MM.1S (cell line): ENCODE results near the gene BET1L.

ENCODE experiments used
- DNase-seq: peaks from one replicate; pipeline ENCODE4 v3.0.0-alpha.2; 2015
- H2AFZ ChIP-seq: fragments of 300-600 bp; sonication (generic); 2 replicates; pipeline ENCODE4 v1.6.0; 2016; ENCODE audit warnings: antibody characterized with exemption, low read length
- H3F3A ChIP-seq: fragments of 300-600 bp; sonication (generic); 2 replicates; pipeline ENCODE4 v1.6.1; 2016; ENCODE audit warnings: mild to moderate bottlenecking, antibody characterized with exemption, low read length, moderate library complexity, mixed read lengths; ENCODE audit not compliant: insufficient read depth
- H3K27ac ChIP-seq: fragments of 300-600 bp; sonication (generic); 2 replicates; pipeline ENCODE4 v1.5.1; 2016; ENCODE audit warnings: mild to moderate bottlenecking, low read length
- H3K27me3 ChIP-seq: fragments of 300-600 bp; sonication (generic); replicated peaks from 2 replicates; pipeline ENCODE4 v1.6.0; 2016; ENCODE audit warnings: low read length; ENCODE audit not compliant: insufficient read depth
- H3K36me3 ChIP-seq: fragments of 300-600 bp; sonication (generic); replicated peaks from 2 replicates; pipeline ENCODE4 v1.6.1; 2016; ENCODE audit warnings: mild to moderate bottlenecking, low read length, mixed read lengths; ENCODE audit not compliant: insufficient read depth
- H3K4me1 ChIP-seq: fragments of 300-600 bp; sonication (generic); 2 replicates; pipeline ENCODE4 v1.6.1; 2016; ENCODE audit warnings: low read length, mixed read lengths
- H3K4me2 ChIP-seq: fragments of 300-600 bp; sonication (generic); 2 replicates; pipeline ENCODE4 v1.6.0; 2016; ENCODE audit warnings: low read depth, low read length
- H3K4me3 ChIP-seq: fragments of 300-600 bp; sonication (generic); 2 replicates; pipeline ENCODE4 v1.5.1; 2016; ENCODE audit warnings: low read length, mixed read lengths
- H3K79me2 ChIP-seq: fragments of 300-600 bp; sonication (generic); 2 replicates; pipeline ENCODE4 v1.6.1; 2016; ENCODE audit warnings: mixed run types, low read length, mixed read lengths
- H3K9ac ChIP-seq: fragments of 300-600 bp; sonication (generic); 2 replicates; pipeline ENCODE4 v1.6.1; 2016; ENCODE audit warnings: low read length, mixed read lengths
- H3K9me2 ChIP-seq: fragments of 300-600 bp; sonication (generic); replicated peaks from 2 replicates; pipeline ENCODE4 v1.6.1; 2016; ENCODE audit warnings: mild to moderate bottlenecking, low read length, mixed read lengths; ENCODE audit not compliant: insufficient read depth
- H3K9me3 ChIP-seq: fragments of 300-600 bp; sonication (generic); replicated peaks from 2 replicates; pipeline ENCODE4 v1.6.1; 2016; ENCODE audit warnings: mild to moderate bottlenecking, low read length, mixed read lengths; ENCODE audit not compliant: insufficient read depth
- H4K20me1 ChIP-seq: fragments of 300-600 bp; sonication (generic); 2 replicates; pipeline ENCODE4 v1.6.1; 2016; ENCODE audit warnings: mild to moderate bottlenecking, low read length, moderate library complexity, mixed read lengths; ENCODE audit not compliant: insufficient read depth
- CTCF ChIP-seq: fragments of 300-600 bp; sonication (generic); IDR thresholded peaks from 2 replicates; pipeline ENCODE4 v1.5.1; 2016; ENCODE audit warnings: antibody characterized with exemption, low read length, mixed read lengths
- EZH2 ChIP-seq: fragments of 300-600 bp; sonication (generic); optimal IDR thresholded peaks from 2 replicates; pipeline ENCODE3; 2017; ENCODE audit warnings: low read depth, mild to moderate bottlenecking, antibody characterized with exemption, low read length, mixed read lengths
- EZH2phosphoT487 ChIP-seq: fragments of 300-600 bp; sonication (generic); IDR thresholded peaks from 2 replicates; pipeline ENCODE4 v1.6.1; 2018; ENCODE audit warnings: antibody characterized with exemption, low read length

Gene BET1L

GRCh38 chr11:199782-200181, 7.4 kb downstream of the BET1L start:
- Histone ChIP-seq H3F3A (no peaks in the 10 kb centered on the region), H4K20me1 (no peaks in the 10 kb centered on the region; the same call in 1 of the 2 replicates), H3K36me3 (no peaks in the 10 kb centered on the region), H3K4me2 (no peak overlapping the region), H3K27me3 (no peaks in the 10 kb centered on the region), H3K4me1 (no peaks in the 10 kb centered on the region), H3K9me3 (no peaks in the 10 kb centered on the region), H2AFZ (no peak overlapping the region), H3K79me2 (peaks cover 2% of the 10 kb centered on the region; the same call in 1 of the 2 replicates), H3K27ac (no peak overlapping the region), H3K9ac (no peak overlapping the region), H3K9me2 (no peaks in the 10 kb centered on the region), H3K4me3 (no peak overlapping the region)
- TF ChIP-seq EZH2, result no peak
- no peak for DNase-seq

- H3F3A ChIP-seq, result no peaks in the 10 kb centered on the region
- no peaks in the 10 kb centered on the region for H3K9me2 ChIP-seq
- no peaks in the 10 kb centered on the region for H3K36me3 ChIP-seq
- no peaks in the 10 kb centered on the region; the same call in 1 of the 2 replicates for H4K20me1 ChIP-seq
- no peak for DNase-seq
- no peaks in the 10 kb centered on the region for H3K79me2 ChIP-seq
- no peaks in the 10 kb centered on the region for H3K27me3 ChIP-seq
- TF ChIP-seq EZH2phosphoT487, result no peak
- TF ChIP-seq CTCF, result no peak
- no peak for TF ChIP-seq EZH2
- no peak overlapping the region for H3K4me2 ChIP-seq
- H2AFZ ChIP-seq, result no peak overlapping the region
- H3K27ac ChIP-seq, result no peak overlapping the region
- no peak overlapping the region for H3K4me3 ChIP-seq
- no peaks in the 10 kb centered on the region for H3K4me1 ChIP-seq
- H3K9ac ChIP-seq, result no peak overlapping the region
- H3K9me3 ChIP-seq, result no peaks in the 10 kb centered on the region
These were observed 8.1 kb downstream of the BET1L start for GRCh38 chr11:199004-199581.

DNA sequence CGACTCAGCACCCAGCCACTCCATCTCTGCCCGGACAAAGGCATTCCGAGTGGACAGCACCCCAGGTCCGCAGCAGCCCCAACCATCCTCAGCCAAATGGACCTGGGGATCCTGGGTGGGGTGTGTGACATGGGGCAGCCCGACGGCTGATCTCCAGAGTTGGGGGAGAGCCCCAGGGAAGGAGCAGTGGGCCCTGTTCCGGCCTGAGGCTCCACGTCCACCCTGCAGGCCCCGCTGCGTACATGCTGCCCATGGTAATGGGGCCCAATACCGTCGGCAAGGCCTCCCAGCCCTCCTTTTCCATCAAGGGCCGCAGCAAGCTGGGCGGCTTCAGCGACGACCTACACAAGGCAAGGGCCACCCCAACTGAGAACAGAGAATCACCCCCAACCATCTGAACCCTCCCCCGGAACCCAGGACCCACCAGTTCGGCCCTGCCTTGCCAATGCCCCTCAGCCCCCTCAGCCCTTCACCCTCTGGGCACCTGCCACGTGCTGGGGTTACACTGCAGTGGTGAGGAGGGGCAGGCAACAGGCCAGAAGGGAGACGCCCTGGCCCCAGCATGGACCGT, 8.9 kb downstream of the BET1L start:
- TF ChIP-seq CTCF (no peak), EZH2 (no peak), EZH2phosphoT487 (no peak)
- Histone ChIP-seq H3K4me1 (no peaks in the 10 kb centered on the region), H3K4me2 (no peak overlapping the region), H4K20me1 (no peaks in the 10 kb centered on the region), H3K9me3 (no peaks in the 10 kb centered on the region), H2AFZ (no peak overlapping the region), H3K4me3 (no peak overlapping the region), H3K27ac (no peak overlapping the region), H3K27me3 (no peaks in the 10 kb centered on the region; the same call in 1 of the 2 replicates), H3K79me2 (no peaks in the 10 kb centered on the region), H3F3A (no peaks in the 10 kb centered on the region), H3K36me3 (no peaks in the 10 kb centered on the region), H3K9me2 (no peaks in the 10 kb centered on the region), H3K9ac (no peak overlapping the region)
- DNase-seq, result no peak

DNA sequence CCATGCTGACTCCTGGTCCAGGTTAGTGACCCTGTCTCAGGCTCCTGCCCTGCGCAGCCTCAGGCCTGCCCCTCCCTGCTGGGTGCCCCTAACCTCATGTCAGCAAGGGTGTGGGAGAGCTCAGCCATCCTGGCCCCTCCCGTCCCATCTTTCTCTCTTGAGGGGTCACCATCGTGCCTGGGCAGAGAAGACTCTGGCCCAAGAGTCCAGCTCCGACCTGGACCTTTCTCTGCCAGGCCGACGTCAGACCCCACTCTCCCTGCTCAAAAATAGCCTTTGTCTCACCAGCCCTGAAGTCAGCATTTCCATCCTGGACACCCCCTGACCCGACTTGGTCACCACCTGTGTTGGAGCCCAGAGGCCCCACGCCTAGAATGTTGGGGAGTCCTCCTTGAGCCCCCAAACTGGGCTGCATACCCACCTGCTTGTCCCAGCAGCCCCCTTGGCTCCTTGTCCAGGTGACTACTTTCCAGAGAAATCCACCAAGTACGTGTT, 9.4 kb downstream of the BET1L start:
- no peak overlapping the region for H3K4me2 ChIP-seq
- H3K9me2 ChIP-seq, result no peaks in the 10 kb centered on the region
- no peaks in the 10 kb centered on the region; the same call in 1 of the 2 replicates for H3K27me3 ChIP-seq
- no peaks in the 10 kb centered on the region for H3K9me3 ChIP-seq
- no peak overlapping the region for H3K4me3 ChIP-seq
- H3F3A ChIP-seq, result no peaks in the 10 kb centered on the region
- no peak overlapping the region for H3K27ac ChIP-seq
- H3K9ac ChIP-seq, result no peak overlapping the region
- no peaks in the 10 kb centered on the region for H3K4me1 ChIP-seq
- H2AFZ ChIP-seq, result no peak overlapping the region
- H3K36me3 ChIP-seq, result no peaks in the 10 kb centered on the region
- H3K79me2 ChIP-seq, result no peaks in the 10 kb centered on the region
- no peak for DNase-seq
- H4K20me1 ChIP-seq, result no peaks in the 10 kb centered on the region
- no peak for TF ChIP-seq CTCF
